NOMO-1 (cell line): Measurements from ENCODE around the gene TAF8.
"Not testable (repeated sequence)": the region's sequence is repeated elsewhere in the genome, so short reads cannot be mapped to it uniquely, and the experiment has no call there.

Experiments
- DNase-seq, 2 experiments: peaks; one replicate each; lab custom pipeline; 2025; ENCODE audit not compliant: unreplicated experiment in 2 of 2; lab: John Stamatoyannopoulos, UW

The TAF8 gene

GRCh38 chr6:42050297-42051267 is at the start of gene TAF8:
Gene TAF8 (plus strand): TSS chr6:42050524. CDS start chr6:42050542, 18 bp downstream.
- peak; percentile 92 to 94 for DNase-seq

- no peak for DNase-seq
Measured at GRCh38 chr6:42001506-42001905, 48.8 kb upstream of the TAF8 start.

GRCh38 chr6:42003658-42004057 is 46.7 kb upstream of the TAF8 start:
- DNase-seq: not testable (repeated sequence)

- no peak for DNase-seq
Measured at GRCh38 chr6:42007286-42008137, 42.8 kb upstream of the TAF8 start.

- not testable (repeated sequence) for DNase-seq
Measured at GRCh38 chr6:42008138-42008528, 42.2 kb upstream of the TAF8 start.

- no peak for DNase-seq
Measured at GRCh38 chr6:42009844-42010184, 40.5 kb upstream of the TAF8 start.

- DNase-seq: peak; percentile 33 to 35
Measured at GRCh38 chr6:42010185-42010891, 40.0 kb upstream of the TAF8 start.

- DNase-seq: no peak
Measured at GRCh38 chr6:42010909-42011308, 39.4 kb upstream of the TAF8 start.

GRCh38 chr6:42012501-42013133 is 37.7 kb upstream of the TAF8 start:
- DNase-seq: no peak

- no peak for DNase-seq
Measured at GRCh38 chr6:42013134-42013516, 37.2 kb upstream of the TAF8 start.

- peak in 1 of 2 experiments; percentile 15 for DNase-seq
Measured at GRCh38 chr6:42017021-42017643, 33.2 kb upstream of the TAF8 start.

GRCh38 chr6:42020967-42021366 is 29.4 kb upstream of the TAF8 start:
- no peak for DNase-seq

GRCh38 chr6:42021847-42022754 is 28.2 kb upstream of the TAF8 start:
- no peak for DNase-seq

- DNase-seq: no peak
Measured at GRCh38 chr6:42022755-42023384, 27.5 kb upstream of the TAF8 start.

- peak; percentile 35 to 37 for DNase-seq
Measured at GRCh38 chr6:42025066-42025844, 25.1 kb upstream of the TAF8 start.

GRCh38 chr6:42025845-42026243 is 24.5 kb upstream of the TAF8 start:
- DNase-seq: no peak

- DNase-seq: no peak
Measured at GRCh38 chr6:42026540-42026939, 23.8 kb upstream of the TAF8 start.
